Dermis blood vessel endothelial cell (primary cell): Measurements from ENCODE around the gene CCL17. TPM values are rescaled to one million over a fixed set of nuclear protein-coding genes. Genes with fewer than 3 reads are reported as not detected.
"Not testable (repeated sequence)": the region's sequence is repeated elsewhere in the genome, so short reads cannot be mapped to it uniquely, and the experiment has no call there.

Source experiments
- DNase-seq: peaks from one replicate; pipeline ENCODE4 v3.0.0; 2010
- total RNA-seq: library from RNA; depleted of rRNA; stranded (reverse); fragments of >200 nt; gene quantifications from 2 replicates; pipeline ENCODE4 v1.2.3, GENCODE V29; 2014

Gene CCL17
- total RNA-seq: not detected in 2 replicates

DNA sequence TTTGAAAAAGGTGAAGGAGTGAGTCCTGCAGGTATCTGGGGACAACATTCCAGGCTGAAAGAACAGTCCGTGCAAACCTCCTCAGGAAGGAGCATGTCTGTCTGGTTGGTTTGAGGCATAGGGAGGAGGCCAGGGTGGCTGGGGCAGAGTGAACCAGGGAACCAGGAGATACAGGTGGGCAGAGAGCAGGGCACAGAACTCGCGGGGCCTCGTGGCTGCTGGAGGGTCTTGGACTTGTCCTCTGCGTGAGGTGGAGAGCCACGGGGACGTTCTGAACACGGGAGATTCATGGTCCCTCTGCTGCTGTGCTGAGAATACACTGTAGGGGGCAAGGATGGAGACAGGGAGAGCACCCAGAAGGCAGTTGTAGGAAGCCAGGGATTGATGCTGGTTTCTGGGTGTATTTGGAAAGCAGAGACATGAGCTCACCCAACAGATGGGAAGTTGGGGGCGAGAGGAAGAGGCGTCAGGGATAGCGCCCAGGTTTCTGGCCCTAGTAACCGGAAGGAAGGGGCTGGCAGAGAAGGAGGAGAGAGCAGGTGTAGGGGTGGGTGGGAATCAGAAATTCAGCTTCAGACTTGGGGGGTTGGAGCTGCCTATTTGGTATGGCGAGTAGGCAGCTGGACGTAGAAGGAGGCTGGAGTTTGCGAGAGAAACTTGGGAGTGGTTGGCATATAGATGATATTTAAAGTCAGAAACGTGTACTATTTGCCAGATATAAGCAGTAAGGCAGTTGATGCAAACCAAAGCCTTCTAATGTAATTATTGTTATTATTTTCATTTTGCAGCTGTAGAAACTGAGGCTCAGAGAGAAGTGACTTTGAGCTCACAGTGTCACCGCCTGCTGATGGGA is at the start of gene CCL17:
Gene CCL17, plus strand, starts transcription at position 803 of the 853 bp plus-strand sequence. CDS start 9,166 bp downstream, outside the sequence.
- no peak for DNase-seq

DNA sequence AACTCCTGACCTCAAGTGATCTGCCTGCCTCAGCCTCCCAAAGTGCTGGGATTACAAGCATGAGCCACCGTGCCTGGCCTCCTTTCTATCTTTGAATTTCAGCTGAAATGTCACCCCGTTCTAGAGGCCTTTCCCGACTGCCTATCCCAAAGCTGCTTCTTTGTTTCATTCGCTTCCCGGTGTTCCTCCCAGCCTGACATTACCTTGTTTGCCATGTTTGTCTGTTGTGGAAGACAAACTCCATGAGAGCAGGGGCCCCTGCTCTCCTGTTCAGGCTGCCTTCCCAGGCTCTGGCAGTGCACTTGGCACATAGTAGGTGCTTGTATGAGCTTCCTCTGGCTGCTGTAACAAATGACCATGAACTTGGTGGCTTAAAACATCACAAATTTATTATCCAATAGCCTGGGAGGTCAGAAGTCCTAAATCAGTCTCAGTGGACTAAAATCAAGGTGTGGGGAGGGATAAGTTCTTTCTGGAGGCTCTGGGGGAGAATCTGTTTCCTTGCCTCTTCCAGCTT is 48.6 kb upstream of the CCL17 start:
- no peak for DNase-seq

DNA sequence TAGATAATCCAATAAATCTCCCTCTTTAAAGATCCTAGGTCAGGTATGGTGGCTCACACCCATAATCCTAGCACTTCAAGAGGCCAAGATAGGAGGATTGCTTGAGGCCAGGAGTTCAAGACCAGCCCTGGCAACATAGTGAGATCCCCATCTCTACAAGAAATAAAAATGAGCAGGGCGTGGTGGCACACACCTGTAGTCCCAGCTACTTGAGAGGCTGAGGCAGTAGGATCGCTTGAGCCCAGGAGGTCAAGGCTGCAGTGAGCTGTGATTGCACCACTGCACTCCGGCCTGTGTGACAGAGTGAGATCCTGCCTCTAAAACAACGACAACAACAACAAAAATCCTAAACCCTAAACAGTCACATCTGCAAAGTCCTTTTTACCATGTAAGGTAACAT is 48.0 kb upstream of the CCL17 start:
- DNase-seq: no peak

DNA sequence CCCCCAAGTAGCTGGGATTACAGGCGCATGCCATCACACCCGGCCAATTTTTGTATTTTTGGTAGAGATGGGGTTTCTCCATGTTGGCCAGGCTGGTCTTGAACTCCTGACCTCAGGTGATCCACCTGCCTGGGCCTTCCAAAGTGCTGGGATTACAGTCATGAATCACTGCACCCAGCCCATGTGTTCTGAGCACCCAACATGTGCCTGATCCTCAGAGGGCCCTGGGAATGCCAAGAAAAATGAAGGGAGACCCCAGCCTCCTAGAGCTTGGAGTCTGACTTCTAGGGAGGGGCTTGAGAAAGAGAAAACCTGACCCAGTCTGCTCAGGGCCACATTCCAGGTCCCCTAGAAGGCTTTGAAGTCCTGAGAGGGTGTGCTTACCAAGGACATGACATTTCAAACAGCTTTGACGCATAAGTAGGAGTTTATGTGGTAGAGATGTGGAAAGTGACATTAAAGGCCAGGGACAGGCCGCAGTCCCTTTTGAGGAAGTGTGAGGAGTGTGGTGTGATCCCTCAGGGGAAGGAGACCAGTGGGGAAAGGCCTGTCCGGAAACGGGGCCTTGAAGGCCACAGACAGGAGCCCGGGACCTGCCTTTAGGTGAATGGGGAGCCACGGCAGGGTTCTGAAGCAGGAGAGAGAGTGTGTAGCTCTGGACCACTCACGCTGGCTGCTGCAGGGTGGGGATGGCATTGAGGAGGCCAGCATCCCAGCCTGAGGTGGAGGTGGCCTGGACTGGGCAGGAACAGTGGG is 47.1 kb upstream of the CCL17 start:
- DNase-seq: no peak

DNA sequence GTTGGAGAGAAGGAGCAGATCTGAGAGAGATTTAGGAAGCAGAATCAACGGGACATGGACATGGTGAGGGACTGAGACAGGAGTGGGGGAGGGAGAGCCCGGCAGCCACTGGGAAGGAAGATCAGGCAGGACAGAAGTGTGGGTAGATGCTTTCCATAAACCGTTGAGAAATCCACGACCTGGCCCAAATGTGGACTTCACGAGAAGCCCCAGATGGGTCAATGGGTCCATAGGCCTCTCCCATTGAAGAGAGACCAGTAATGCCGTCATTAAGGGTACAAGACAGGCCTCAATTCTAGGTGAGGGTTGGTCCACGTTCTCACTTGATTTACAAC is 46.5 kb upstream of the CCL17 start:
- DNase-seq: no peak

DNA sequence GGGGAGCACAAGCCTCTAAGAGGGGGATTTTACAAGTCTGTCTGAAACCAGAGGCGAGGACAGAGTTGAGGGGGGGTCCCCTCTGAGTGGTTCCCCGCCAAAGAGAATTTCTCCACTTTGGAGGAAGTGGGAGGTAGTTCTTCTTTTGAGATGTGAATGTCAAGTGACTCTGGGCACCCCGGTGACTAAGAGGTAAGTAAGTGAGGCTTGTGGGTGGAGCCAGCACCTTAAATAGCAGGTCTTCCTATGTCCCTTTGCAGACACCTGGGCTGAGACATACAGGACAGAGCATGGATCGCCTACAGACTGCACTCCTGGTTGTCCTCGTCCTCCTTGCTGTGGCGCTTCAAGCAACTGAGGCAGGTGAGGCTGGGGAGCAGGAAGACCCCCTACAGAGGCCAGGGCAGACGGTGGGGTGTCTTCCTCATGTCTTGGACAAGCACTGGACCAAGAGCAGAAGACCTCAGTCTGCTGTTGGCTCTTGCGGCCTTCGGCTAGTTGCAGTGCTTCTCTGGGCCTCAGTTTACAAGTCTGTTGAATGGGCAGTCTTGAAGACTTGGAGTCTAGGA is 46.0 kb upstream of the CCL17 start, which contains the start of gene CCL22:
Gene CCL22, plus strand, starts transcription at position 257 of the 569 bp plus-strand sequence. Its CDS starts 34 bp downstream, at position 291.
- DNase-seq: no peak

DNA sequence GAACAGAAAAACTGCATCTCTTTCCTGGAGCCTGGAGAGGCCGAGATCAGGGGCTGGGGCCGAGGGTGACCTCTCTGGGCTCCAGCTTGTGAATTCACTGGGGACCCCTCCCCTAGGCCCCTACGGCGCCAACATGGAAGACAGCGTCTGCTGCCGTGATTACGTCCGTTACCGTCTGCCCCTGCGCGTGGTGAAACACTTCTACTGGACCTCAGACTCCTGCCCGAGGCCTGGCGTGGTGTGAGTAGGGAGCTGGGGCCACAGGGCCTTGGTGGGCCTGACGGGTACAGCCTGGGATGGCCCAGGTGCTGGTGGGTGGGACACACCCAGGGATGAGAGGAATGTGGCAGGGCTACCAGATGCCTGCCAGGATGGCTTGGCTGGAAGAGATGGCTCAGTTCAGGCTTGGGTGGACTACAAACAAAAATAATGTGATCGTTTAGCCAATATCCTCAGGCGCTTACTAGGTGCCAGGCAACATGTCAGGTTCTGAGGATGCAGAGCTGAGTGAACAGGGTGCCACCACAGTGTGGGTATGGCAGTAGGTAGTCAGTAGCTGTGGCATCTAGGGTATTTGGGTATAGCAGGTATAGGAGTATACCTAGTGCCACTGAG is 44.1 kb upstream of the CCL17 start:
- no peak for DNase-seq

DNA sequence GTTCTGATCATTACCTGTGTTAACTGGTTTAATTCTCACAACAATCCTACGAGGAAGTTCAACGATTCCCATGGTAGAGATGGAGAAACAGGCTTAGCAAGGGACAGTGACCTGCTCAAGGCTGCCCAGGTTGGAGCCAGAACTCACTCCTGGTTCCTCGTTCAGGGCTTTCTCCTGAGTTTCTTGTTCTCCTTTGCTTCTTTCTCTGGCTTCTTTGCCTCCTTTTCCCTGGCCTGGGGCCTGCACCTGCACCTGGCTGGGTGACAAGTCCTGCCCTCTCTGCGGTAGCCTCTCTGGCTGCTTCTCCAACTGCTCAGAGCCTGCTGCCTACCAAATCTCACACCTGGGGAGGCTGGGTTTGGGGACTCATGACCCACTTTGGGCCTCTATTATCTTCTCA is 43.2 kb upstream of the CCL17 start:
- DNase-seq: no peak

DNA sequence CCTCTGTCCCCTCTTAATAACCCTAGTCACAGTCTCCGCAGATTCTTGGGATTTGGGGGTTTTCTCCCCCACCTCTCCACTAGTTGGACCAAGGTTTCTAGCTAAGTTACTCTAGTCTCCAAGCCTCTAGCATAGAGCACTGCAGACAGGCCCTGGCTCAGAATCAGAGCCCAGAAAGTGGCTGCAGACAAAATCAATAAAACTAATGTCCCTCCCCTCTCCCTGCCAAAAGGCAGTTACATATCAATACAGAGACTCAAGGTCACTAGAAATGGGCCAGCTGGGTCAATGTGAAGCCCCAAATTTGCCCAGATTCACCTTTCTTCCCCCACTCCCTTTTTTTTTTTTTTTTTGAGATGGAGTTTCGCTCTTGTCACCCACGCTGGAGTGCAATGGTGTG is 40.4 kb upstream of the CCL17 start:
- no peak for DNase-seq

DNA sequence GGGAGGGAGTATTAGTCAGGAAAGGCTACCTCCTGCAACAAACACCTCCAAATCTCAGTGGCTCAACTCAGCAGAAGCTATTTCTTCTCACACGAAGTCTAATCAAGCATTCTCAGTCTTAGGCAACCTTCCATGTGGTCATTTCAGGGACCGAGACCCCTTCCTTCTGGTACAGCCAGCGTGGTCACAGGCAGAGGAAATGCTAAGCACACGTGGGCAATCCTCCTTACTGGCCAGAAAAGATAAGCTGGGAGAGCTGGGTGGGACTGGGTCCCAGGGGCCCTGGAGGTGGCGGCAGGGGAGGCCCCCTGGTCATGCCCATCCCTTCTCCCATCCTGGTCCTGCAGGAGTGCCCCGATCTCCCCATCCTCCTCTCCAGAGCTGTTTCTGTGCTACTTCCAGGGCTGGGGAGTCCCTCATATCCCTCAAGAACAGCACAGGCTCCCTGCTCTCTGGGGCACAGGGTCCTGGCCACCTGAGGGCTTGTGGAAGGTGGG is 38.0 kb upstream of the CCL17 start:
- DNase-seq: peak; percentile 51

DNA sequence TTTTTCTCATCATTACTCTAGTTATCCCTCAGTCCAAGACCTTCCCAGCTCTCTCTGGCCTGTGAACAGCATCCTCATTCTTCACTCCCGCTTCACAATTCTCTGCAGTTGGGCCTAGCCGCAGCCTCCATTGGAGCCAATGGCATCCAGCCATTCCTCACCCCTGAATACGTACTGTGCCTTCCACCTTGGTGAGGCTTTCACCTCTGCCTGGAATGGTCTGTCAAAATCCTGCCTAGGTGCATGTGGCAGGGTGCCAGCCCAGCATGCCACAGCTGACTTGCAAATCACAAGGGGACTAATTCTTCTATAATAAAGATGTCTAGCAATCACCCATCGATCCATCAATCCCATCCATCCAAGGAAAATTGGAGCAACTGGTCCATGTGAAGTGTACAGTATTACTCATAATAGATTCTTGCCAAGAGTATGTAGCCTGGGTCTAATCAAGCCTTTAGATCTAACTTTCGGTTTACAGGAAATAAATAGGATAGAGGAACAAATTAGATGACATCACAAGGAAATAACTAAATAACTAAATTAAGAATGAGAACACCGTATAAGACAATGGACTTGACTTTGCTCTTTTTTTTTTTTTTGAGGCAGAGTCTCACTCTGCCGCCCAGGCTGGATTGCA is 37.3 kb upstream of the CCL17 start:
- peak; percentile 80 for DNase-seq

DNA sequence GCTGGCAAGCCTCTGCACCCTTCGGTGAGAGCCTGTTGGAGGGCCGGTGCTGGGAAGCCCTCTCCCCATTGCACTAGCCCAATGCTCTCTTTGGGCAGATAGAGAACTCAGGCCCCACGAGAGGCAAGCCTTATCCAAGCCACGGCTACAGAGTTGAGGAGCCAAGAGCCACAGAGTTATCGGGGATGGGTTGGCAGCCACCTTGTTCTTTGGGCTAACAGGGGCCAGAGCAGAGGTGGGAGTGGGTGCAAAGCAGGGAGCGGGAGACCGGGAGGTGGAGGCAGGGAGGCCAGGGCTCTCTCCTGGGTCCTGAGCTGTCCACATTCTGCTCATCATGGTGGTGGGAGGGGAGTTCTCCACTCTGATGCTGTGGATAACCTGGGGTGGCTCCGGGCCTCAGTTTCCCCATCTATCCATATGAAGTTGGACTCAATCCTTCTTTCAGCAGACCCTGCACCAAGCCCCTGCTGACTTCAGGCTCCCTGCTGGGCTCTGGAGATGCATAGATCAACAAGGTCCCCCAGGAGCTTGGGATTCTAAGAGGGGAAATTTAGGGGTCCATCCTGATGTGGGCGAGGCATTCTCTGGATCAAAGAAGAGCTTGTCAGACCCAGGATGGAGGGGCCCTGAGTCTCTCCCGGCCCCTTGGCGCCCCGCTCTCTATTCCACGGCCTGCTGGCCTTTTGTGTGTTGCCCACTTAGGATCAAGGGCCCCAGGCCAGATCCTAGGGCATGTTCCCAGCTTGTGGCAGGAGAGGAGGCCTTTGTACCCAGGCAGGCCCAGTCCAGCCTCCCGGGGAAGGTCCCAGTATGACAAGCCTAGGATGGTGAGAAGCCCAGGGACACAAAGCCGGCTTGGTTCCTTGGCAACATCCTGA is 32.8 kb upstream of the CCL17 start:
- DNase-seq: no peak

DNA sequence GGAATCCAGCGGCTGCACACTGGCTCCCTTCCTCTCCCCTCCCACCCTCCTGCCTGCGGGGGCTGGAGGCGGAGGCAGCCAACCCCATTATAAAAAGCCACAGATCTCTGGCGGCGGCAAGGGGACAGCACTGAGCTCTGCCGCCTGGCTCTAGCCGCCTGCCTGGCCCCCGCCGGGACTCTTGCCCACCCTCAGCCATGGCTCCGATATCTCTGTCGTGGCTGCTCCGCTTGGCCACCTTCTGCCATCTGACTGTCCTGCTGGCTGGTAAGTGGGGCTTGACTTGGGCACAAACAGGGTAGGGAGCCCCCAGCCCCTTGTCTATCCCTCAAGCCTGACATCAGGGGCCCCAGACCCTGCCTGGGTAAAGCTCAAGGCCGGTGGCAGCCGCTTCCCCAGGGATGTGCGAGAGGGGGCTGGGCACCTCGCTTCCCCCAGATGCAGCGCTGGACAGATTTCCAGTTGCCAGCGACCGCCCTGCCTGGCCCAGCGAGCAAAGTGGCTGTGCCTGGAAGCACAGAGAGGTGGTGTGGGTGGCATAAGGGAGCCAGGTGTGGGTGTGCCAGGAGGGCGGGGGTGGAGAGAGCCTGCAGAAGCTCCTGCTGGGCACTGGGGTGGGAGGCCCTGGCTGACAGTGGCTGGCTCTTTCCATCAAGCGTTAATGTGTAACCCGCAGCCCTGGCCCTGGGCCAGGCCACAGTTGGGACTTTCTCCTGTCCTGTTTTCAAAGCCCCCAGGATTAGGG is 32.0 kb upstream of the CCL17 start, which contains the start of gene CX3CL1:
Gene CX3CL1, plus strand, starts transcription at position 119 of the 745 bp plus-strand sequence. Its CDS starts 79 bp downstream, at position 198.
- DNase-seq: peak; percentile 77

DNA sequence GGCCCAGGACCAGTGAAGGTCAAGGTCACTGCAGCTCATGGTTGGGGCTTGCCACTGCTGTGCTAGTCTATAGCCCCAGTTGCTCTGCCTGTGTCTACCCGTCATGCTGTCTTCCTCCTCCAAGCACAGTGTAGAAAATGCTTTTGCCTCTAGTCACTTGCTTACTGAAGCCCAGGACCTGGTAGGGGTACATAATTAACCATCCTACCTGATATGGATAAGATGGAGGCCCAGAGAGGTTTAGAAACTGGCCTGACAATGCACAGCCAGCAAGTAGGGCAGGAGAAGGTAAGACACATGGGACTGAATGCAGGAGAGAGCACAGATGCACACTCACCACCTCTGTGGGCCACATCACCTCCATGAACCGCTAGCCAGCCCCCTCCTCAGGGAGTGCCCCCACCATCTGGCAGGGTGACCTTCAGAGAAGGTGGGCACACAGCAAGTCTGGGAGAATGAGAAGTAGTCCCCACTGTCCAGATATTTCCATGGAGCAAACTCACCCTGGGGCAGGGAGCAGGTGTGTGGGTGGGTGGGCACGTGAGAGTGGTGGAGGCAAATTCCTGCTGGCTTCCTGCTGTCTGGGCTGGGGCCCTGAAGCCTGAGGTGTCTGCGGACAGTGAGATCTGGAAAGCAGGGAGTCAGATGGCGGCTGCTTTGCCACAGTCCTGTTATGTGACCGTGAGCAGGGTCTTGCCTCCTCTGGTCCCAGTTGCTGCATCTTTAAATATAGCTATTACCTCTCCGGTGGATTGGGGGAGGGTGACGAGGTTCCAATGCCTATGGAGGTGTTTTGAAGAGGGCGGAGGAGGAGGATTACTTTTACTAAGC is 31.2 kb upstream of the CCL17 start:
- no peak for DNase-seq

DNA sequence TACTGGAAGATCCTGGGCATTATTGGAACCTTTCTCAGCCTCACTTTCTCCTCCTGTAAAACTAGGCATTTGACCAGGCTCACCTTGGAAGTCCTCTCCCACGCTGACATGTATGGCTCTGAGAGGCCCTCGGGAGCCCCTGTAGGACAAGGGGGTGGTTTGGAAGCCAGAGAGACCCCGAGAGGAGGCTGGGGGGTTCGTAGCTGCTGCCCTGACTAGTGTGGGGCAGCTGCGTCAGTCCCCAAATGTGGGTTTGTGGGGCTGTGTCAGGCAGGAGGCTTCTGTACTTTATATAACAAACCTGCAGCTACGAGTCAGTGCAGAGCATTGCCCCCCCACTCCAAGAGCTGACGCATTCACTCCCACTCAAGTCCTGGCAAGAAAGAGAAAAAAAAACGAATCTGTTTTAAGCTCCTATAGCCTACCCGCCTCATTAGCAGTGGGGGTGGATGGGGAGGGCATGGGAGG is 30.5 kb upstream of the CCL17 start:
- peak; percentile 27 for DNase-seq

DNA sequence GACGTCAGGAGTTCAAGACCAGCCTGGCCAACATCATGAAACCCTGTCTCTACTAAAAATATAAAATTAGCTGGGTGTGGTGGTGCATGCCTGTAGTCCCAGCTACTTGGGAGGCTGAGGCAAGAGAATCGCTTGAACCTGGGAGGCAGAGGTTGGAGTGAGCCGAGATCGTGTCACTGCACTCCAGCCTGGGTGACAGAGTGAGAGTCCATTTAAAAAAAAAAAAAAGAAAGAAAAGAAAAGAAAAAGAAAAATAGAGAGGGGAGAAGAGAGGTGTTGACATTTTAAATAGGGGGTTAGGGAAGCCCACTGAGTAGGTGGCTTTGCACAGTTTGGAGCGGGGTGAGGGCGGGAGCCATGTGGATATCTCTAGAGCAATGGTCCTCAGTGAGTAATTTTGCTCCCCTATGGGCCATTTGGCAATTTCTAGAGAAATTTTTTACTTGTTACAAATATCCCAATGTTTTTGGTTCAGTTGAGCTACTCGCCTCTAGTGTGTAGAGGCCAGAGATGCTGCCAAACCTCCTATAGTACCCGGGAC is 29.6 kb upstream of the CCL17 start:
- not testable (repeated sequence) for DNase-seq

DNA sequence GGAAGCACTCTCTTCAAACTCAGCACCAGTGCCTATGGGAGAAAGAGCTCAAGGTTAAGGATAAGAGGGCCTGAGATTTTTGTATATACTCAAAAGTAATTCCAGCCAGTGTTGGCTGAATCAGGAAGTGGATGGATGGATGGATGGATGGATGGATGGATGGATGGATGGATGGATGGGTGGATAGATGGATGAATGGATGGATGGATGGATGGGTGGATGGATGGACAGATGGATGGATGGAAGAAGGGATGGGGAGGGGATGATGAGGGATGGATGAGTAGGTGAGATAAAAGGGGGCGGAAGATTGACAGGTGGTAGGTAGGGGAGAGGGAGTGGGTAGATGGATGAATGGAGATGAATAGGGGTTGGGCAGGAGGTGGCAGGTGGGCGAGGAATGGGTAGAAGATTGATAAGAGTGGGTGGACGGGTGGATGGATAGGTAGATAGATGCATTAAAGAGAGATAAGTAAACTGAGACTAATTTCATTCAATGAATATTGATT is 28.2 kb upstream of the CCL17 start:
- DNase-seq: no peak

DNA sequence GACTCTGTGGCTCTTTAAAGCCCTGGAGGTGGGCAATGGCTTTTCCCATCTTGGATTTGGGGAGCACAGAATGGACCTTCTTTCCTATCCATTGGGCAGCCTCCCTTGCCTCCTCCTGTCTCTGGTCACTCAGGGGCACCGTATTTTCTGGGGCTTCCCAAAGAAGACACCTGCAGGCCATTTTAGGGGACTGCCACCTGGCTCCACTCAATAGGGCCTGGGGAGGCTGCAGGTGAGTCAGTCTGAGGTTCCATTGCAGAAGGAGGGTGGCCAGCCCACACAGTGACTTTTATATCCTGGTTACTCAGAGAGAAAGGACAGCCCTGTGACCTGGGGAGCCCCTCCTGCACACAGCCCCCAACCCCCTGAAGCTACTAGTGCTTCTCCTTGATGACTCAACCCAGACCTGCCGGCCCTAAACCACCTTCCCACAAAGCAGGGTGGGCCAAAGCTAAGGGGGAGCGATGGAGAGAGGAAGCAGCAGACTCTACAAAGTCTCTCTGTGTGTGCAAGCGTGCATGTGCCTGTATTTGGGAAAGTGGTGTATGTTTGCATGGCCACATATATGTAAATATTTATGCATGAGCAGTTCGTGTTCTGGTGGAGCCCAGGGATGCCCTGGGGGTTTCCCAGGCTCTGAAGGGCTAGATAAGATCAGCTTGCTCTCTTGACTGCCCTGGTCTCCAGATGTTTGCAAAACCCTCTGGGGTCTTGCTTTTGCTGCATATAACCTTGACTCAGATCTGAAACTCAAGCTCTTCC is 27.3 kb upstream of the CCL17 start:
- DNase-seq: no peak
